ENCODE results near the gene SLC38A9.
"Not testable (repeated sequence)": the region's sequence is repeated elsewhere in the genome, so short reads cannot be mapped to it uniquely, and the experiment has no call there.

SLC38A9 gene

DNA sequence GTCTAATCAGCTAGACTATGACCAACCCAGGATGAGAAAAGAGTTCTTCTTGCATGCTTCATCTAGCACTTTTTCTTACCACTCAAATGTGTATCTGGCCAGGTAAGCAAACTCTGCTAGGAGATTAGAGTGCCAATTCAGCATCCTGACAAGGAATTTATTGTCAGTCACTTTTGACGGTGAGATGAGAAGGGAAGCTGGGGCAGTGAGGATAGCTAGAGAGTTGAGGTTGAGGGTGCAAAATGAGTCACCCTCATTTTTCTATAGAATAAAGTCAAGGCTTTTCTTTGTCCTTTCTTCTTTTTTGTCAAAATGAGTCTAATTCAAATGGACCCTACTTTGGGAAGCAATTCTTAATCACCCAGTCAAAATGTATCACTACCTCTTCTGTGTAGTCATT, 102.7 kb downstream of the SLC38A9 start:
- Histone ChIP-seq H3K4me1 (ENCODE audit: control insufficient read depth, insufficient read depth, low read length) (peaks cover 7% of the 10 kb centered on the region), H3K36me3 (ENCODE audit: control insufficient read depth, insufficient read depth, low read length, severe bottlenecking) (no peaks in the 10 kb centered on the region), H3K9ac (ENCODE audit: low read length) (no peak overlapping the region), H3K27me3 (replicated peaks; ENCODE audit: control insufficient read depth, insufficient read depth, low read length) (no peaks in the 10 kb centered on the region), H3K4me3 (ENCODE audit: low read length) (no peak overlapping the region), H3K9me3 (ENCODE audit: control insufficient read depth, low read length) (no peaks in the 10 kb centered on the region)
- no peak for DNase-seq (ENCODE audit: low read depth)

DNA sequence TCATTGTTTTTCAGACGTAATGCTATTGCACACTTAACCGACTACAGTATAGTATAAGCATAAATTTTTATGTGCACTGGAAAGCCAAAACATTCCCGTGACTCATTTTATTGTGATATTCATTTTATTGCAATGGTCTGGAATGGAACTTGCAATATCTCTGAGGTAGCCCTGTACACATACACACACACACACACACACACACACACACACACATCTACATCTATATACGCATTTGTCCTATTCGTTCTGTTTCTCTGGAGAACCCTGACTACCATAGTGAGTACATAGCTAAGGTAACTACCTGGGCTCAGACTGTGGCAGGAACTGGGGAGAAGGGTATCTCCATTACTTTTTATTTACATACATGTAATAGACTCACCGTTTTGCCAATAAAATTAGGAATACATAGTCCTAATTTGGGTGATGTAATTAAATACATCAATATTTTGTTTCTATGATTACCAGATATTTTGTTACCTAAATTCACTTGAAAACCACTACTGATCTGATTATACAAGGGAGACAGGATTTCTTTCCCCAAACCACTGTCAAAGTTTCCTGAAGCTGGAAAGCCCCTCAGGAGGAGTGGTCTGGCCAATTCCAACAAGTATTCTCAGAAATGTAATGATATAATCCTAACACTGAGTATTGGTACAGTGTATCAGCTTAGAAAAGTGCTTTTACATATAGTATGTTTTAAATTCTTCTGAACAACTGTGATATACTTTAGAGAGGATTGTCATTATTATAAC, 103.4 kb downstream of the SLC38A9 start:
- H3K4me1 ChIP-seq (ENCODE audit: control insufficient read depth, insufficient read depth, low read length), result peaks cover 14% of the 10 kb centered on the region
- no peak for DNase-seq (ENCODE audit: low read depth)
- no peak overlapping the region for H3K4me3 ChIP-seq (ENCODE audit: low read length)
- H3K9me3 ChIP-seq (ENCODE audit: control insufficient read depth, low read length), result no peaks in the 10 kb centered on the region
- no peaks in the 10 kb centered on the region for H3K27me3 ChIP-seq (replicated peaks; ENCODE audit: control insufficient read depth, insufficient read depth, low read length)
- no peak overlapping the region for H3K9ac ChIP-seq (ENCODE audit: low read length)
- no peaks in the 10 kb centered on the region for H3K36me3 ChIP-seq (ENCODE audit: control insufficient read depth, insufficient read depth, low read length, severe bottlenecking)

GRCh38 chr5:55607309-55607708, 104.8 kb downstream of the SLC38A9 start:
- not testable (repeated sequence) for H3K9ac ChIP-seq (ENCODE audit: low read length); H3K4me3 ChIP-seq (ENCODE audit: low read length); H3K36me3 ChIP-seq (ENCODE audit: control insufficient read depth, insufficient read depth, low read length, severe bottlenecking); H3K9me3 ChIP-seq (ENCODE audit: control insufficient read depth, low read length); H3K27me3 ChIP-seq (replicated peaks; ENCODE audit: control insufficient read depth, insufficient read depth, low read length)
- H3K4me1 ChIP-seq (ENCODE audit: control insufficient read depth, insufficient read depth, low read length), result peaks cover 28% of the 10 kb centered on the region
- DNase-seq (ENCODE audit: low read depth), result peak; percentile 62

GRCh38 chr5:55604611-55605067, 107.5 kb downstream of the SLC38A9 start:
- Histone ChIP-seq H3K9me3 (ENCODE audit: control insufficient read depth, low read length) (no peaks in the 10 kb centered on the region), H3K27me3 (replicated peaks; ENCODE audit: control insufficient read depth, insufficient read depth, low read length) (no peaks in the 10 kb centered on the region), H3K4me1 (ENCODE audit: control insufficient read depth, insufficient read depth, low read length) (peaks cover 51% of the 10 kb centered on the region), H3K36me3 (ENCODE audit: control insufficient read depth, insufficient read depth, low read length, severe bottlenecking) (no peaks in the 10 kb centered on the region), H3K9ac (ENCODE audit: low read length) (peak overlapping the region; percentile 87), H3K4me3 (ENCODE audit: low read length) (peak overlapping the region; percentile 19)
- peak; percentile 65 for DNase-seq (ENCODE audit: low read depth)

DNA sequence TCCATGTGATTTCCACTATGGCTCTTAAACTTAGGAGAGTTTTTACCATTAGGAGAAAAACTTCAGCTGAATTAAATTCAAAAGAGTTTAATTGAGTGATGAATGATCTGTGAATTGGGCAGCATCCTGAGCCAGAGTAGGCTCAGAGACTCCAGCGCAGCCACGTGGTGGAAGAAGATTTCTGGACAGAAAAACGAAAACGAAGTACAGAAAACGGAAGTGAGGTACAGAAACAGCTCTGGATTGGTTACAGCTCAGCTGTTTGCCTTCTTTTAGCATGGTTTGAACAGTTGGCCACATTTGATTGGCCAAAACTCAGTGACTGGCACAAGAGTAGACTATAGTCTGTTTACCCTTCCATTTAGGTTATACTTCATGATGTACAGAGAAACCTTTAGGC, 108.2 kb downstream of the SLC38A9 start:
- Histone ChIP-seq H3K9ac (ENCODE audit: low read length) (peak overlapping the region; percentile 87), H3K9me3 (ENCODE audit: control insufficient read depth, low read length) (no peaks in the 10 kb centered on the region), H3K4me1 (ENCODE audit: control insufficient read depth, insufficient read depth, low read length) (peaks cover 58% of the 10 kb centered on the region), H3K36me3 (ENCODE audit: control insufficient read depth, insufficient read depth, low read length, severe bottlenecking) (no peaks in the 10 kb centered on the region), H3K27me3 (replicated peaks; ENCODE audit: control insufficient read depth, insufficient read depth, low read length) (no peaks in the 10 kb centered on the region), H3K4me3 (ENCODE audit: low read length) (peak overlapping the region; percentile 19)
- no peak for DNase-seq (ENCODE audit: low read depth)

- Histone ChIP-seq H3K9me3 (ENCODE audit: control insufficient read depth, low read length) (no peaks in the 10 kb centered on the region), H3K36me3 (ENCODE audit: control insufficient read depth, insufficient read depth, low read length, severe bottlenecking) (no peaks in the 10 kb centered on the region), H3K4me1 (ENCODE audit: control insufficient read depth, insufficient read depth, low read length) (peaks cover 75% of the 10 kb centered on the region), H3K4me3 (ENCODE audit: low read length) (peak overlapping the region; percentile 41), H3K9ac (ENCODE audit: low read length) (peak overlapping the region; percentile 87), H3K27me3 (replicated peaks; ENCODE audit: control insufficient read depth, insufficient read depth, low read length) (no peaks in the 10 kb centered on the region)
- no peak for DNase-seq (ENCODE audit: low read depth)
Observed at GRCh38 chr5:55601628-55602027, 110.5 kb downstream of the SLC38A9 start.

DNA sequence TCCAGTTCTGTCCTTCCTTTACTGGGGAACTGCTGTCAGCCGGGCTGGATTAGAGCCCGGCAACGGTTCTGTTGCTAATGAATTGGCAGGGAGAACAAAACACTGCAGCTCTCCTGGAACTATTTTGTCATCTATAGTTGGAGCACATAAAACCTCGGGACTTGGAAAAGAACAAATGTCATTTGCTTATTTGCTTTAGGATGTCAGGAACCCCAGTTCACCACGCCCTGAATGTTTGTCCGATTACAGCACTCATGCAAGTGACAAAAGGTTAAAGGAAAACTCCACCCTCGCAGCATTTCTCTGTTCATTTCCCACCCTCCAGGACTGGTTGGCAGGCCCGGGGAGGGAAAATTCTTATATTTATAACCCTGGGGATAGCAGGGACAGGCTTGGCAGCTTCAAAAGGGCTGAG, 110.9 kb downstream of the SLC38A9 start:
- H3K4me3 ChIP-seq (ENCODE audit: low read length), result no peak overlapping the region
- no peaks in the 10 kb centered on the region for H3K9me3 ChIP-seq (ENCODE audit: control insufficient read depth, low read length)
- DNase-seq (ENCODE audit: low read depth), result peak; percentile 93
- H3K4me1 ChIP-seq (ENCODE audit: control insufficient read depth, insufficient read depth, low read length), result peaks cover 75% of the 10 kb centered on the region
- H3K36me3 ChIP-seq (ENCODE audit: control insufficient read depth, insufficient read depth, low read length, severe bottlenecking), result no peaks in the 10 kb centered on the region
- peak overlapping the region; percentile 89 for H3K9ac ChIP-seq (ENCODE audit: low read length)
- H3K27me3 ChIP-seq (replicated peaks; ENCODE audit: control insufficient read depth, insufficient read depth, low read length), result no peaks in the 10 kb centered on the region

- Histone ChIP-seq H3K9me3 (ENCODE audit: control insufficient read depth, low read length) (no peaks in the 10 kb centered on the region), H3K36me3 (ENCODE audit: control insufficient read depth, insufficient read depth, low read length, severe bottlenecking) (no peaks in the 10 kb centered on the region), H3K27me3 (replicated peaks; ENCODE audit: control insufficient read depth, insufficient read depth, low read length) (no peaks in the 10 kb centered on the region), H3K4me1 (ENCODE audit: control insufficient read depth, insufficient read depth, low read length) (peaks cover 75% of the 10 kb centered on the region), H3K4me3 (ENCODE audit: low read length) (peak overlapping the region; percentile 70), H3K9ac (ENCODE audit: low read length) (peak overlapping the region; percentile 89)
- peak; percentile 78 for DNase-seq (ENCODE audit: low read depth)
Observed at GRCh38 chr5:55600497-55601203, 111.5 kb downstream of the SLC38A9 start.

GRCh38 chr5:55600086-55600485, 112.0 kb downstream of the SLC38A9 start:
- Histone ChIP-seq H3K9ac (ENCODE audit: low read length) (peak overlapping the region; percentile 89), H3K36me3 (ENCODE audit: control insufficient read depth, insufficient read depth, low read length, severe bottlenecking) (no peaks in the 10 kb centered on the region), H3K27me3 (replicated peaks; ENCODE audit: control insufficient read depth, insufficient read depth, low read length) (no peaks in the 10 kb centered on the region), H3K4me3 (ENCODE audit: low read length) (peak overlapping the region; percentile 70), H3K4me1 (ENCODE audit: control insufficient read depth, insufficient read depth, low read length) (peaks cover 75% of the 10 kb centered on the region), H3K9me3 (ENCODE audit: control insufficient read depth, low read length) (no peaks in the 10 kb centered on the region)
- DNase-seq (ENCODE audit: low read depth), result no peak

- Histone ChIP-seq H3K36me3 (ENCODE audit: control insufficient read depth, insufficient read depth, low read length, severe bottlenecking) (no peaks in the 10 kb centered on the region), H3K4me1 (ENCODE audit: control insufficient read depth, insufficient read depth, low read length) (peaks cover 68% of the 10 kb centered on the region), H3K9ac (ENCODE audit: low read length) (peak overlapping the region; percentile 89), H3K4me3 (ENCODE audit: low read length) (no peak overlapping the region), H3K27me3 (replicated peaks; ENCODE audit: control insufficient read depth, insufficient read depth, low read length) (no peaks in the 10 kb centered on the region), H3K9me3 (ENCODE audit: control insufficient read depth, low read length) (no peaks in the 10 kb centered on the region)
- DNase-seq (ENCODE audit: low read depth), result no peak
Observed at GRCh38 chr5:55599148-55600050, 112.7 kb downstream of the SLC38A9 start.

Measured in adipocyte (in vitro differentiated cells).